ENCODE measurements around the gene OARD1. TPM values are rescaled to one million over a fixed set of nuclear protein-coding genes. Genes with fewer than 3 reads are reported as not detected.
A peak's percentile ranks its signal among the peaks of the same experiment; 100 is the strongest.

Gene OARD1
- total RNA-seq, 1 experiment from 2014 or later: 33.2 TPM

GRCh38 chr6:41025966-41026530 lies 46.1 kb downstream of the OARD1 start:
- no peak overlapping the region for H3K27ac Mint-ChIP-seq (ENCODE audit: unreplicated experiment)
- no peaks in the 10 kb centered on the region for H3K27me3 Mint-ChIP-seq (ENCODE audit: unreplicated experiment)
- H3K9me3 Mint-ChIP-seq (ENCODE audit: low read depth, unreplicated experiment): no peaks in the 10 kb centered on the region
- intact Hi-C loops (cut with micrococcal nuclease; ENCODE audit: unreplicated experiment): loop anchor here (5.0 kb wide), 2 partner anchors 41 to 699 kb away; no protein-coding TSS in a partner anchor
- no peak overlapping the region for H3K4me3 Mint-ChIP-seq (ENCODE audit: low read depth, unreplicated experiment)
- CTCF ChIA-PET: no interaction called here
- DNase-seq: no peak
- BruUV-seq (replicated peaks): no TSS peak
- no peak for TF ChIP-seq CTCF (IDR thresholded peaks at IDR 0.05; ENCODE audit: unreplicated experiment)
- H3K4me1 Mint-ChIP-seq (ENCODE audit: low read depth, unreplicated experiment): peaks cover 24% of the 10 kb centered on the region
- no peaks in the 10 kb centered on the region for H3K36me3 Mint-ChIP-seq (ENCODE audit: insufficient read depth, unreplicated experiment)

GRCh38 chr6:41023114-41023513 lies 49.0 kb downstream of the OARD1 start:
- no peak for DNase-seq
- H3K4me1 Mint-ChIP-seq (ENCODE audit: low read depth, unreplicated experiment): peaks cover 14% of the 10 kb centered on the region
- H3K27me3 Mint-ChIP-seq (ENCODE audit: unreplicated experiment): no peaks in the 10 kb centered on the region
- H3K36me3 Mint-ChIP-seq (ENCODE audit: insufficient read depth, unreplicated experiment): no peaks in the 10 kb centered on the region
- BruUV-seq (replicated peaks): no TSS peak
- H3K4me3 Mint-ChIP-seq (ENCODE audit: low read depth, unreplicated experiment): no peak overlapping the region
- no peak overlapping the region for H3K27ac Mint-ChIP-seq (ENCODE audit: unreplicated experiment)
- no peak for TF ChIP-seq CTCF (IDR thresholded peaks at IDR 0.05; ENCODE audit: unreplicated experiment)
- intact Hi-C loops (cut with micrococcal nuclease; ENCODE audit: unreplicated experiment): loop anchor here (2.0 kb wide), 1 partner anchor 128 kb away; no protein-coding TSS in a partner anchor
- CTCF ChIA-PET: no interaction called here
- H3K9me3 Mint-ChIP-seq (ENCODE audit: low read depth, unreplicated experiment): no peaks in the 10 kb centered on the region

GRCh38 chr6:41022294-41022693 lies 49.9 kb downstream of the OARD1 start:
- no peaks in the 10 kb centered on the region for H3K27me3 Mint-ChIP-seq (ENCODE audit: unreplicated experiment)
- intact Hi-C loops (cut with micrococcal nuclease; ENCODE audit: unreplicated experiment): loop anchor here (2.0 kb wide), 1 partner anchor 127 kb away; no protein-coding TSS in a partner anchor
- H3K9me3 Mint-ChIP-seq (ENCODE audit: low read depth, unreplicated experiment): no peaks in the 10 kb centered on the region
- H3K4me3 Mint-ChIP-seq (ENCODE audit: low read depth, unreplicated experiment): no peak overlapping the region
- no peak for DNase-seq
- no peaks in the 10 kb centered on the region for H3K36me3 Mint-ChIP-seq (ENCODE audit: insufficient read depth, unreplicated experiment)
- BruUV-seq (replicated peaks): no TSS peak
- CTCF ChIA-PET: no interaction called here
- no peak for TF ChIP-seq CTCF (IDR thresholded peaks at IDR 0.05; ENCODE audit: unreplicated experiment)
- H3K27ac Mint-ChIP-seq (ENCODE audit: unreplicated experiment): no peak overlapping the region
- H3K4me1 Mint-ChIP-seq (ENCODE audit: low read depth, unreplicated experiment): peaks cover 7% of the 10 kb centered on the region

- Mint-ChIP-seq H3K27ac (ENCODE audit: unreplicated experiment) (no peak overlapping the region), H3K27me3 (ENCODE audit: unreplicated experiment) (no peaks in the 10 kb centered on the region), H3K4me3 (ENCODE audit: low read depth, unreplicated experiment) (no peak overlapping the region), H3K36me3 (ENCODE audit: insufficient read depth, unreplicated experiment) (no peaks in the 10 kb centered on the region), H3K9me3 (ENCODE audit: low read depth, unreplicated experiment) (no peaks in the 10 kb centered on the region), H3K4me1 (ENCODE audit: low read depth, unreplicated experiment) (peaks cover 7% of the 10 kb centered on the region)
- no TSS peak for BruUV-seq (replicated peaks)
- no peak for TF ChIP-seq CTCF (IDR thresholded peaks at IDR 0.05; ENCODE audit: unreplicated experiment)
- CTCF ChIA-PET: no interaction called here
- intact Hi-C loops (cut with micrococcal nuclease; ENCODE audit: unreplicated experiment): loop anchor here (2.0 kb wide), 1 partner anchor 127 kb away; no protein-coding TSS in a partner anchor
- peak; percentile 44 for DNase-seq
Measured at GRCh38 chr6:41021832-41022231, 50.3 kb downstream of the OARD1 start.

Data from Calu3 (cell line).